ENCODE measurements around the gene CYSTM1.

Gene CYSTM1

GRCh38 chr5:140243706-140244250, 68.8 kb downstream of the CYSTM1 start:
- TF ChIP-seq CSRNP3 (CRISPR knock-in tag; IDR thresholded peaks at IDR 0.05): no peak

GRCh38 chr5:140244525-140245025, 69.6 kb downstream of the CYSTM1 start:
- peak; percentile 46 for ATAC-seq
- no peak for TF ChIP-seq BACH2 (CRISPR knock-in tag; IDR thresholded peaks at IDR 0.05; ENCODE audit: borderline replicate concordance)
- no peak for TF ChIP-seq TOX (CRISPR knock-in tag; IDR thresholded peaks at IDR 0.05; ENCODE audit: borderline replicate concordance)
- no peak for TF ChIP-seq CSDC2 (CRISPR knock-in tag; IDR thresholded peaks at IDR 0.05)
- TF ChIP-seq ARNTL (CRISPR knock-in tag; IDR thresholded peaks at IDR 0.05; ENCODE audit: borderline replicate concordance, low read depth): no peak
- TF ChIP-seq TCF4 (CRISPR knock-in tag; IDR thresholded peaks at IDR 0.05; ENCODE audit: borderline replicate concordance): no peak
- TF ChIP-seq ZFP3 (CRISPR knock-in tag; IDR thresholded peaks at IDR 0.05): no peak
- TF ChIP-seq, protein P1, sequence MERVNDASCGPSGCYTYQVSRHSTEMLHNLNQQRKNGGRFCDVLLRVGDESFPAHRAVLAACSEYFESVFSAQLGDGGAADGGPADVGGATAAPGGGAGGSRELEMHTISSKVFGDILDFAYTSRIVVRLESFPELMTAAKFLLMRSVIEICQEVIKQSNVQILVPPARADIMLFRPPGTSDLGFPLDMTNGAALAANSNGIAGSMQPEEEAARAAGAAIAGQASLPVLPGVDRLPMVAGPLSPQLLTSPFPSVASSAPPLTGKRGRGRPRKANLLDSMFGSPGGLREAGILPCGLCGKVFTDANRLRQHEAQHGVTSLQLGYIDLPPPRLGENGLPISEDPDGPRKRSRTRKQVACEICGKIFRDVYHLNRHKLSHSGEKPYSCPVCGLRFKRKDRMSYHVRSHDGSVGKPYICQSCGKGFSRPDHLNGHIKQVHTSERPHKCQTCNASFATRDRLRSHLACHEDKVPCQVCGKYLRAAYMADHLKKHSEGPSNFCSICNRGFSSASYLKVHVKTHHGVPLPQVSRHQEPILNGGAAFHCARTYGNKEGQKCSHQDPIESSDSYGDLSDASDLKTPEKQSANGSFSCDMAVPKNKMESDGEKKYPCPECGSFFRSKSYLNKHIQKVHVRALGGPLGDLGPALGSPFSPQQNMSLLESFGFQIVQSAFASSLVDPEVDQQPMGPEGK (CRISPR knock-in tag; IDR thresholded peaks at IDR 0.05; ENCODE audit: borderline replicate concordance): no peak
- TF ChIP-seq PPARA (CRISPR knock-in tag; IDR thresholded peaks at IDR 0.05; ENCODE audit: borderline replicate concordance): no peak
- TF ChIP-seq, protein P2, sequence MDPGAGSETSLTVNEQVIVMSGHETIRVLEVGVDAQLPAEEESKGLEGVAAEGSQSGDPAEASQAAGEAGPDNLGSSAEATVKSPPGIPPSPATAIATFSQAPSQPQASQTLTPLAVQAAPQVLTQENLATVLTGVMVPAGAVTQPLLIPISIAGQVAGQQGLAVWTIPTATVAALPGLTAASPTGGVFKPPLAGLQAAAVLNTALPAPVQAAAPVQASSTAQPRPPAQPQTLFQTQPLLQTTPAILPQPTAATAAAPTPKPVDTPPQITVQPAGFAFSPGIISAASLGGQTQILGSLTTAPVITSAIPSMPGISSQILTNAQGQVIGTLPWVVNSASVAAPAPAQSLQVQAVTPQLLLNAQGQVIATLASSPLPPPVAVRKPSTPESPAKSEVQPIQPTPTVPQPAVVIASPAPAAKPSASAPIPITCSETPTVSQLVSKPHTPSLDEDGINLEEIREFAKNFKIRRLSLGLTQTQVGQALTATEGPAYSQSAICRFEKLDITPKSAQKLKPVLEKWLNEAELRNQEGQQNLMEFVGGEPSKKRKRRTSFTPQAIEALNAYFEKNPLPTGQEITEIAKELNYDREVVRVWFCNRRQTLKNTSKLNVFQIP (CRISPR knock-in tag; IDR thresholded peaks at IDR 0.05; ENCODE audit: borderline replicate concordance, low read depth): no peak
- TF ChIP-seq CSRNP3 (CRISPR knock-in tag; IDR thresholded peaks at IDR 0.05): no peak
- TF ChIP-seq, protein P3, sequence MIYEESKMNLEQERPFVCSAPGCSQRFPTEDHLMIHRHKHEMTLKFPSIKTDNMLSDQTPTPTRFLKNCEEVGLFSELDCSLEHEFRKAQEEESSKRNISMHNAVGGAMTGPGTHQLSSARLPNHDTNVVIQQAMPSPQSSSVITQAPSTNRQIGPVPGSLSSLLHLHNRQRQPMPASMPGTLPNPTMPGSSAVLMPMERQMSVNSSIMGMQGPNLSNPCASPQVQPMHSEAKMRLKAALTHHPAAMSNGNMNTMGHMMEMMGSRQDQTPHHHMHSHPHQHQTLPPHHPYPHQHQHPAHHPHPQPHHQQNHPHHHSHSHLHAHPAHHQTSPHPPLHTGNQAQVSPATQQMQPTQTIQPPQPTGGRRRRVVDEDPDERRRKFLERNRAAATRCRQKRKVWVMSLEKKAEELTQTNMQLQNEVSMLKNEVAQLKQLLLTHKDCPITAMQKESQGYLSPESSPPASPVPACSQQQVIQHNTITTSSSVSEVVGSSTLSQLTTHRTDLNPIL (CRISPR knock-in tag; IDR thresholded peaks at IDR 0.05; ENCODE audit: low read depth): no peak
- TF ChIP-seq ISL1 (CRISPR knock-in tag; IDR thresholded peaks at IDR 0.05): no peak
- TF ChIP-seq RARB (CRISPR knock-in tag; IDR thresholded peaks at IDR 0.05): no peak
- no peak for TF ChIP-seq ESRRG (CRISPR knock-in tag; IDR thresholded peaks at IDR 0.05)
- TF ChIP-seq ZNF565 (CRISPR knock-in tag; conservative IDR thresholded peaks at IDR 0.05; ENCODE audit: low read depth): no peak
- TF ChIP-seq ZNF8 (CRISPR knock-in tag; IDR thresholded peaks at IDR 0.05): no peak
- TF ChIP-seq GLIS3 (CRISPR knock-in tag; IDR thresholded peaks at IDR 0.05): no peak
- TF ChIP-seq SNAI2 (CRISPR knock-in tag; IDR thresholded peaks at IDR 0.05): no peak
- TF ChIP-seq, protein P4, sequence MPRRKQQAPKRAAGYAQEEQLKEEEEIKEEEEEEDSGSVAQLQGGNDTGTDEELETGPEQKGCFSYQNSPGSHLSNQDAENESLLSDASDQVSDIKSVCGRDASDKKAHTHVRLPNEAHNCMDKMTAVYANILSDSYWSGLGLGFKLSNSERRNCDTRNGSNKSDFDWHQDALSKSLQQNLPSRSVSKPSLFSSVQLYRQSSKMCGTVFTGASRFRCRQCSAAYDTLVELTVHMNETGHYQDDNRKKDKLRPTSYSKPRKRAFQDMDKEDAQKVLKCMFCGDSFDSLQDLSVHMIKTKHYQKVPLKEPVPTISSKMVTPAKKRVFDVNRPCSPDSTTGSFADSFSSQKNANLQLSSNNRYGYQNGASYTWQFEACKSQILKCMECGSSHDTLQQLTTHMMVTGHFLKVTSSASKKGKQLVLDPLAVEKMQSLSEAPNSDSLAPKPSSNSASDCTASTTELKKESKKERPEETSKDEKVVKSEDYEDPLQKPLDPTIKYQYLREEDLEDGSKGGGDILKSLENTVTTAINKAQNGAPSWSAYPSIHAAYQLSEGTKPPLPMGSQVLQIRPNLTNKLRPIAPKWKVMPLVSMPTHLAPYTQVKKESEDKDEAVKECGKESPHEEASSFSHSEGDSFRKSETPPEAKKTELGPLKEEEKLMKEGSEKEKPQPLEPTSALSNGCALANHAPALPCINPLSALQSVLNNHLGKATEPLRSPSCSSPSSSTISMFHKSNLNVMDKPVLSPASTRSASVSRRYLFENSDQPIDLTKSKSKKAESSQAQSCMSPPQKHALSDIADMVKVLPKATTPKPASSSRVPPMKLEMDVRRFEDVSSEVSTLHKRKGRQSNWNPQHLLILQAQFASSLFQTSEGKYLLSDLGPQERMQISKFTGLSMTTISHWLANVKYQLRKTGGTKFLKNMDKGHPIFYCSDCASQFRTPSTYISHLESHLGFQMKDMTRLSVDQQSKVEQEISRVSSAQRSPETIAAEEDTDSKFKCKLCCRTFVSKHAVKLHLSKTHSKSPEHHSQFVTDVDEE (CRISPR knock-in tag; IDR thresholded peaks at IDR 0.05): no peak
- no peak for TF ChIP-seq ZFP30 (CRISPR knock-in tag; IDR thresholded peaks at IDR 0.05)

More at GRCh38 chr5:140243706-140244250, 68.8 kb downstream of the CYSTM1 start:
- ATAC-seq: no peak
